Activated CD4-positive, alpha-beta T cell treated with anti-CD3 and anti-CD28 coated beads, Interleukin-2, amount 50 U/mL, for 4 hours (primary cell): ENCODE results near the gene DNAAF3.

ENCODE experiments used
- DNase-seq, 2 experiments: peaks; one replicate each; pipeline ENCODE4 v3.0.0-alpha.2; 2020

DNAAF3 gene

GRCh38 chr19:55152017-55152416, 14.4 kb downstream of the DNAAF3 start:
- no peak for DNase-seq

GRCh38 chr19:55149078-55150003, 17.1 kb downstream of the DNAAF3 start, which contains the start of gene TNNT1:
TSS of gene TNNT1 (minus strand) at chr19:55149206. CDS start at chr19:55147157, 2,049 bp downstream.
- DNase-seq, result no peak

GRCh38 chr19:55147545-55148251, 18.7 kb downstream of the DNAAF3 start:
- DNase-seq, result no peak

- DNase-seq, result no peak
Measured at GRCh38 chr19:55146705-55147273, 19.6 kb downstream of the DNAAF3 start.

- DNase-seq, result no peak
Measured at GRCh38 chr19:55146078-55146704, 20.2 kb downstream of the DNAAF3 start.

- no peak for DNase-seq
Measured at GRCh38 chr19:55145232-55145631, 21.2 kb downstream of the DNAAF3 start.

GRCh38 chr19:55141696-55142095, 24.7 kb downstream of the DNAAF3 start:
- no peak for DNase-seq

- DNase-seq, result no peak
Measured at GRCh38 chr19:55137915-55138314, 28.5 kb downstream of the DNAAF3 start.

- DNase-seq, result no peak
Measured at GRCh38 chr19:55136399-55137102, 29.9 kb downstream of the DNAAF3 start.

GRCh38 chr19:55134736-55135135, 31.7 kb downstream of the DNAAF3 start:
- DNase-seq, result no peak

- no peak for DNase-seq
Measured at GRCh38 chr19:55133639-55134444, 32.6 kb downstream of the DNAAF3 start.

GRCh38 chr19:55132453-55133129, 33.8 kb downstream of the DNAAF3 start:
- DNase-seq, result no peak

- DNase-seq, result no peak
Measured at GRCh38 chr19:55131421-55131820, 35.0 kb downstream of the DNAAF3 start.

GRCh38 chr19:55119053-55119452, 47.4 kb downstream of the DNAAF3 start:
- no peak for DNase-seq

GRCh38 chr19:55118401-55118991, 47.9 kb downstream of the DNAAF3 start:
- no peak for DNase-seq

GRCh38 chr19:55117663-55118391, 48.6 kb downstream of the DNAAF3 start:
- DNase-seq, result peak; percentile 95 to 97

GRCh38 chr19:55116859-55117662, 49.4 kb downstream of the DNAAF3 start, which contains the start of gene PPP1R12C:
TSS of gene PPP1R12C (minus strand) at chr19:55117637. CDS start at chr19:55117543, 94 bp downstream.
- no peak for DNase-seq

GRCh38 chr19:55116232-55116858, 50.1 kb downstream of the DNAAF3 start:
- DNase-seq, result peak; percentile 26 to 34
